Erythroblast (primary cell): ENCODE data around the gene PCAT7.

Experiments
- DNase-seq, 2 experiments: peaks; one replicate each; lab custom pipeline; 2025; lab: John Stamatoyannopoulos, UW
- GATA1 ChIP-seq: IDR thresholded peaks from 2 replicates; pipeline ENCODE4 v1.6.1; 2011; ENCODE audit warnings: low read depth, mild to moderate bottlenecking, control low read depth, low read length, moderate library complexity
- POLR2A ChIP-seq: IDR thresholded peaks from 2 replicates; pipeline ENCODE4 v1.6.1; 2011; ENCODE audit warnings: mild to moderate bottlenecking, low read length

PCAT7 gene

GRCh38 chr9:94606646-94607422 is 52.0 kb downstream of the PCAT7 start:
- no peak for DNase-seq
- TF ChIP-seq POLR2A (no peak), GATA1 (no peak)

- DNase-seq = no peak
- TF ChIP-seq GATA1 = no peak
- no peak for TF ChIP-seq POLR2A
These were observed 52.5 kb downstream of the PCAT7 start for GRCh38 chr9:94607423-94607691.

- no peak for DNase-seq
- TF ChIP-seq POLR2A = no peak
- TF ChIP-seq GATA1 = no peak
These were observed 55.3 kb downstream of the PCAT7 start for GRCh38 chr9:94610181-94610606.

GRCh38 chr9:94611638-94612068 is 56.8 kb downstream of the PCAT7 start:
- no peak for TF ChIP-seq POLR2A
- TF ChIP-seq GATA1 = no peak
- DNase-seq = no peak

DNA sequence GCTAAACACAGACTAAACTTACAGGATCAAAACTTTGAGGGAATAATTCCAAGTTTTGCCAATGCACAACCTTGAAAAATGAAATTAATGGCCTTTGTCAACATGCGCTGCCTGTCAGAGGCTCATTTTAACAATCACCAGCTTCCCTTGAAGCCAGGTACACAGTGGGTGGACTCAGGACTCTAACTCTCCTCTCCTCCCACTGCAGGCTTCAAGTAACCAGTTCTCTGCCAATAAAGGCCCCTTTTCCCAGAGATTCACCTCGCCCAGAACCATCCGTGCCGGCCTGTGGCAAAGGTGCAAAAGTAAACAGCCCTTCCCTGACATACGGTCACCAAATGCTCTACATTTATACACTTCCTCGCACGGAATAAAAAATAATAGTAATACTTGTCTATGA is 57.2 kb downstream of the PCAT7 start:
- no peak for DNase-seq
- TF ChIP-seq POLR2A (no peak), GATA1 (no peak)

- TF ChIP-seq GATA1 (no peak), POLR2A (no peak)
- DNase-seq = no peak
These were observed 58.1 kb downstream of the PCAT7 start for GRCh38 chr9:94613003-94613402.

DNA sequence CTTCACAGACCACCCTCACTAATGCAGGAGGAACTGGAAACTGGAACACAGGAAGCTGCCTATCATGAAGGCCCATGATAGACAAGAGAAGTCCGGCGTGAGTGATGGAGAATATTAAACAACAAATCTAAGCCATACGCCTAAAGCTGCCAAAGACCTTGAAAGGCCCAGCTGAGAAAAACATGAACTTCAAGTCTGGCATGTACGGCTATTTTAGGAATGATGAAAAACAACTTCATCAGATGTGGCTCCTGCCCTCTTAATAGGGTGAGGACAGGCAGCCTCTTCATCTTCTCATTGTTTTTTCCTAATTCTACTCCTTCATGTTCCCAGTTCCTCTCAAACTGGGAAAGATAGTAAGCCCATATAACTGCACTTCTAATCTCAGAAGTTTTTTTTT is 64.1 kb downstream of the PCAT7 start:
- DNase-seq = no peak
- TF ChIP-seq POLR2A = no peak
